ENCODE measurements around the gene ACIN1. TPM values are rescaled to one million over a fixed set of nuclear protein-coding genes. Genes with fewer than 3 reads are reported as not detected.

Gene ACIN1
- 261 and 267 TPM in 2 replicates for total RNA-seq (2013; cell fraction: nucleolus; rRNA removed)
- total RNA-seq (2014; rRNA removed) (96.2 and 100 TPM in 2 replicates), total RNA-seq (2014; rRNA removed; fragmentation: Illumina TruSeq; extraction: Trizol) (86.1 and 86.4 TPM in 2 replicates), total RNA-seq (2021) (124 and 130 TPM in 2 replicates), polyA plus RNA-seq (2011; rRNA removed) (87.5 and 112 TPM in 2 replicates), polyA plus RNA-seq (2014; fragmentation: Illumina TruSeq; extraction: Trizol) (148 and 150 TPM in 2 replicates), polyA plus RNA-seq (2014; fragmentation: Nextera tagmentation; extraction: Ambion mirVana) (1 to 10 TPM; 4.3 to 9.9 TPM), polyA plus RNA-seq (2014; rRNA removed) (117 and 126 TPM in 2 replicates), polyA plus RNA-seq (2016; fragmentation: Nextera tagmentation; extraction: Ambion mirVana) (10 to 100 TPM; 42.3 to 44.1 TPM), polyA minus RNA-seq (2011; rRNA and poly(A)+ RNA removed) (92.8 and 105 TPM in 2 replicates), Bru-seq, nascent RNA (percentile 92 among the genes with signal in this experiment), BruChase-seq, experiment 1, labeled RNA remaining after a 6-hour chase (percentile 96 among the genes with signal in this experiment), BruChase-seq, experiment 2, labeled RNA remaining after a 2-hour chase (percentile 96 among the genes with signal in this experiment)
- polyA plus RNA-seq (2011; ENCODE audit: low read depth): 61.6 TPM
- 55.6 and 62.4 TPM in 2 replicates for polyA plus RNA-seq (2011; cell fraction: cytosol; rRNA removed)
- 705 and 814 TPM in 2 replicates for polyA plus RNA-seq (2011; cell fraction: nucleus; rRNA removed)
- polyA plus RNA-seq (2012): 80.4 and 97.4 TPM in 2 replicates
- polyA minus RNA-seq (2011; cell fraction: cytosol; rRNA and poly(A)+ RNA removed): 29.7 and 32.2 TPM in 2 replicates
- 166 and 248 TPM in 2 replicates for polyA minus RNA-seq (2011; cell fraction: nucleus; rRNA and poly(A)+ RNA removed)
- long read RNA-seq, experiment 1, partial matches to known transcripts: 4 of 7 reads
- long read RNA-seq, experiment 1, other reads (novel, unspliced or antisense): 1 of 7 reads
- long read RNA-seq, experiment 2, partial matches to known transcripts: 26 of 36 reads
- long read RNA-seq, experiment 2, other reads (novel, unspliced or antisense): 10 of 36 reads

GRCh38 chr14:23094666-23095195 is at the start of gene ACIN1:
Gene ACIN1 (minus strand): TSS chr14:23095136. CDS start chr14:23095112, 24 bp downstream.
- Histone ChIP-seq H3K79me2 (ENCODE audit: control insufficient read depth, insufficient read depth, low read length) (peaks cover 58% of the 10 kb centered on the region), H3K9ac (ENCODE audit: control insufficient read depth, insufficient read depth, low read length) (peak within 1 kb of the TSS; percentile 91), H3K27ac (ENCODE audit: control insufficient read depth, insufficient read depth) (peak within 1 kb of the TSS; percentile 99), H2AFZ (ENCODE audit: control insufficient read depth, low read depth, low read length) (peak within 1 kb of the TSS; percentile 99), H3K4me2 (ENCODE audit: control insufficient read depth, insufficient read depth) (peak within 1 kb of the TSS; percentile 88), H3K4me3 (peak within 1 kb of the TSS; percentile 92), H3K27me3 (replicated peaks in 1 of 2; ENCODE audit: control insufficient read depth in 2 of 2, insufficient read depth in 2 of 2, low read length in 1 of 2) (no peaks in the 10 kb centered on the region), H3K9me3 (replicated peaks; ENCODE audit: control insufficient read depth, insufficient read depth, low read length) (no peaks in the 10 kb centered on the region), H3K36me3 (ENCODE audit: control insufficient read depth in 2 of 2, insufficient read depth in 2 of 2, low read length in 1 of 2) (peaks cover 2 to 30% of the 10 kb centered on the region in 2 experiments), H4K20me1 (ENCODE audit: control insufficient read depth, insufficient read depth) (0 out of 2 replicates have a peak, but pooled peaks cover 7% of the 10 kb centered on the region), H3K4me1 (ENCODE audit: control insufficient read depth, insufficient read depth, low read length) (peaks cover 3% of the 10 kb centered on the region; the same call in 1 of the 2 replicates)
- intact Hi-C loops (cut with micrococcal nuclease; ENCODE audit: unreplicated experiment) (no loop called here), in situ Hi-C loops (cut with MboI) (no loop called here)
- WGBS (ENCODE audit: insufficient coverage, insufficient replicate concordance, low lambda C conversion rate, missing lambda C conversion rate): under 1% methylated on average over 55 of the region's 55 CpGs
- POLR2A ChIA-PET: interaction anchor here (0.8 to 2.3 kb wide), 19 partner anchors 9 to 685 kb away, joined by 3 to 19 read pairs (median 5); partner anchors contain the start of genes CDH24, DAD1, HAUS4 and PABPN1
- RAD21 ChIA-PET (ENCODE audit: unreplicated experiment): interaction anchor here (0.7 to 2.5 kb wide), 13 partner anchors 12 to 618 kb away, joined by 3 to 23 read pairs (median 6); partner anchors contain the start of genes HOMEZ, PABPN1, PPP1R3E and RBM23
- SMC1A ChIA-PET (ENCODE audit: uncharacterized antibody, unreplicated experiment): interaction anchor here (0.5 to 3.0 kb wide), 21 partner anchors 9 to 1638 kb away, joined by 3 to 15 read pairs (median 4); partner anchors contain the start of genes CIROP, PPP1R3E, PRMT5 and SLC7A8
- ATAC-seq: peak; percentile 75
- peak; percentile 65 for DNase-seq (ENCODE audit: low read depth, low spot score)
- no peak for FAIRE-seq
- TSS peak; percentile 79 for BruUV-seq (replicated peaks)
- CTCF ChIA-PET: interaction anchor here (0.6 to 3.7 kb wide), 28 partner anchors 9 to 1020 kb away, joined by 3 to 65 read pairs (median 4); partner anchors contain the start of genes CDH24, CEBPE, PABPN1 and PRMT5
- TF ChIP-seq KLF5 (IDR thresholded peaks at IDR 0.05; ENCODE audit: partially characterized antibody): no peak
- TF ChIP-seq PRDM15 (CRISPR knock-in tag; IDR thresholded peaks at IDR 0.05): no peak
- peak; percentile 11 for TF ChIP-seq MEF2B (IDR thresholded peaks at IDR 0.05; ENCODE audit: partially characterized antibody, poor library complexity, severe bottlenecking)
- no peak for TF ChIP-seq RAD21 (IDR thresholded peaks at IDR 0.05; ENCODE audit: insufficient read depth, low read depth, low read length)
- TF ChIP-seq FOS (IDR thresholded peaks at IDR 0.05; ENCODE audit: borderline replicate concordance, extremely low read depth, insufficient read length): no peak
- no peak for TF ChIP-seq STAT3 (IDR thresholded peaks at IDR 0.05; ENCODE audit: low read depth, low read length)
- TF ChIP-seq USF1 (IDR thresholded peaks at IDR 0.05; ENCODE audit: borderline replicate concordance, extremely low read length, insufficient read depth, low read depth, low read length): no peak
- TF ChIP-seq NRF1 (conservative IDR thresholded peaks at IDR 0.05; ENCODE audit: low read depth, low read length): peak; percentile 11; the same call in 1 of the 2 replicates
- no peak for TF ChIP-seq ZNF217 (IDR thresholded peaks at IDR 0.05)
- TF ChIP-seq ETV6 (conservative IDR thresholded peaks at IDR 0.05 in 1 of 2, IDR thresholded peaks at IDR 0.05 in 1 of 2; ENCODE audit: borderline replicate concordance in 1 of 2, low read depth in 1 of 2): no peak
- no peak for TF ChIP-seq BCL3 (IDR thresholded peaks at IDR 0.05; ENCODE audit: borderline replicate concordance, insufficient read depth, low read depth, low read length, poor library complexity, severe bottlenecking)

Data from GM12878 (cell line).